Measurements from ENCODE around the gene PTGER4.

PTGER4 gene

GRCh38 chr5:40672425-40672824, 7.3 kb upstream of the PTGER4 start:
- no peak for DNase-seq

GRCh38 chr5:40674661-40675235, 5.0 kb upstream of the PTGER4 start:
- DNase-seq, result no peak

- DNase-seq, result no peak
Observed at GRCh38 chr5:40675396-40676133, 4.2 kb upstream of the PTGER4 start.

DNA sequence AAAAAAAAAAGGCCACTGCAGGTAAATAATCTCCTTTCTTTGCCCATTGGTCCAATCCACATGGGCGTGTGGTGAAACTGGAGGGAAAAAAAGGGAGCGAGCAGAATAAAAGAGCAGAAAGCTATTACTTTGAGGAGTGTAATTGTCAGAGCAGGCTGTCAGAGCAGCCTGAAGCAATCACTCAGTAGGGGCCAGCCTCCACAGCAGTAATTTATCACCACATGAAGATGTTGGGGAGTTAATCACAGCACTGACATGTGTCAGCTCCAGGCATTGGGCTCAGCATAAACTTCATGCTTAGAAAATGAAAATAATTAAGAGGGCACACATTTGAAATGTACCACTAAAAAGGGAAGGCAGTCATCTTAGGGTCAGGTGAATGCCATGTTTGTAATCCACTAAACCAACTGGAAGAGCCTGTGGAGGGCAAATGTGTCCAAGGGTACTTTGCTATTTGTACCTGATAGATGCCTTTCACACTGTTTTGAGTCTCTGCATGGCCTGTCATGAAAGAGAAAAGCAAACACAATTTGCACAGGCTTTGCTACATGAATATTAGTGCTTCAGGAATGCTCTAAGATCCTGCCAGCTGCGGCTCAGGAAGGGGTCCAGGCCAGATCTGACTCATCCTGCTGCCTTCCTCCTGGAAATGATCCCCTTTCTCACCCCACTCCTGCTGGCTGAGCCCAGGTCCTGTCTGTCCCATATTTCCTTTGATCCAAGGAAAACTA, 2.9 kb upstream of the PTGER4 start:
- peak; percentile 71 for DNase-seq

- no peak for DNase-seq
Observed at GRCh38 chr5:40677456-40677855, 2.3 kb upstream of the PTGER4 start.

- DNase-seq, result no peak
Observed at GRCh38 chr5:40678026-40678425, 1.7 kb upstream of the PTGER4 start.

DNA sequence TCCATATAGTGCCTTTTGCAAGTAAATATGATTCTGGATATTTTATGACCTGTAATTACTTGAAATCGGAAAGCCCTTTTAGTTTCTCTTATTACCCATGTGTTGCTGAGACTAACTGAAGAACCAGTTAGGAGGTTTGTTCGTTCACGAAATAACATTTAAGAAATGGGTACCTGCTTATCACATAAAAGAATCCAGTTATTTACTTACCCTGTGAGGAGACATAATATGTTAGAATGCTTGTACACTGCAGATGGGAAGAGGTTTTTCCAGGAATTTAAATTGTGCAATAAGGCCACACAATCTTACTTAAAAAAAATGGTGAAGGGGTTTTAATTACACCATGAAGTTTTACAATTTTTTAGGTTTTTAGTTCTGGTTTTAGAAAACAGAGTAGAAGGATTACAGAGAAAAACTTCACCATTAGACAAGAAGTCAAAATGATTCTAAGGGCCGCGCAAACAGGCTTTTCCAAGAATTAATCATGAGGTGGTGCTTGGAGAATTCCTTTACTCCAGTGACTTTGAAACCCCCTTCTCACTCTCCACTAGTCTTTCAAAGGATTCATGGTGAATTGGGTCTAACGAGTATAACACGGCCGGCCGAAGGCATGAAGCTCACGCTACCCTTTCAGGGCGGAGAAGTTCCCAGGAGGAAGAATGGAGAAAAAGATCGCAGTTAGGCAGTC, 1.1 kb upstream of the PTGER4 start:
- no peak for DNase-seq

DNA sequence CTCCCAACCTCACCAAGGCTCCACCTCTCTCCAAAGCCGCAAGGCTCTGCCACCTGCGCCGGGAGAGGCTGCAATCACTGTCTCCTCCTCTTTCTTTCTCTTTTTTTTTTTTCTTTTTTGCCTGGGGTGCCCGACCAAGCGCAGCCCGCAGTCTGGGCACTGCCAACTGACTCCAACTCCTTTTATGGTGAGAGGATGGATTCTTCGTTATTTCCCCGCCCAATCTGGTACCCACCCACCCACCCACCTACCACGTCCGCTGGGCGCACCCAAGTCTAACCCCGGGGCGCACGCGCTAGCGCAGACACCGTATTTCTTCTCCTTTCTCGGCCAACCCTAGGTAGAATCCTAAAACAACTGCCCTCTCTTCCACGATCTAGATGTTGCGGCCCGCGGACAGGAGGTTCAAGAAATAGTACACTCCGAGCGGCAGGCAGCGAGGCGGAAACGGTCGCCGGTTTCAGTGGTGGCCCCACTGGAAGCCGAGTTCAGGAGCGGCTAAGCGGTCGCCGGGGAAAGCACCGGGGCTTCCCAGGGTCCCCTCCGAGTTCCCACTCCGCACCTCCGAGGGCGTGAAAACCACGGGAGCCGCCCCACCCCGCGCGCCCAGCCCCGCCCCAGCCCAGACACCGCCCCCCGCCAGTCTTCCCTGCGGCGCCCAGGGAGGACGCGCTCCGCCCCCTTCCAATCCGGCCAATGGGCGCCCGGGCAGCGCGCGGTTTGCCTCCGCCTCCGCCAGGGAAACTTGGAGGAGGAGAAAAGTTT, 385 bp upstream of the PTGER4 start:
- peak; percentile 94 to 96 for DNase-seq

- DNase-seq, result no peak
Observed at GRCh38 chr5:40680741-40681362, 1.1 kb downstream of the PTGER4 start.

GRCh38 chr5:40681363-40682153, 1.8 kb downstream of the PTGER4 start:
- no peak for DNase-seq

DNA sequence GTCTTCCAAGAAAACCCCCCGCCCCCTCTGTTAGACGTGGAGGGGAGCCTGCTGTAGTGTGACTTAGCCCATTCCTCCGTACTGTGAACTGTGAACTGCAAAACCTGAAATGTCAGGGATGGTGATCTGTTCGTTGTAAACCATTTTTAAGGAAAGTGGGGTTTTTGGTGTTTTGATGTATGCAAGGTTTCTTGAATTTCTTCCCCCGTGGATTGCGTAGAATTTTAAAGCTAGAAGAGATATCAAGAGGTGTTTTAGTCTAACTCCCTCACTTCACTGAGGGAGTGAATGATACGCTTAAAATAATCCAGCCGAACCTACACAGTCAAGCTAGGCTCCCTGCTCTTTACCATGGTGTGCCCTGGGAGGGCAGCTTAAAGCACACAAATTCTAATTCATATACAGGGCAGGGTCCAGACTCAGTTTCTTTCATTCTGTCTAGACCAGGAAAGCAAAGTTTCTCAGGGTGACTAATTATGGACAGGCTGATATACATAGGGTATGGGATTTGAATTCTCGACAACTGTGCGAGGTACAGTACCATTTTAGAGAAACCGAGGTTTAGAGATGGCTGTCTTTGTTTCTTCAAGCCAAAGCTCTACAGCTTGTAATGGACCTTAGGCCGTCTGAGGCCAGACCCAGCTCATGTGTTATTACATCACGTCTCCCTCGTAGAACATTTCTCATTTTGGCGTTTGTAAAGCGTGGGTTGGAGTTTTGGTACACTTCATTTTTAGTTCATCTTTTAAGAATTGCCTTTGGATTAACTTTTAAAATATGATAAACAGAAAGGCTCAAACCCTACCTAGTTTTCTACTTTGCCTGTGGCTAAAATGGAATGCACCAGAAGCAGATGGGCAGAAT, 2.7 kb downstream of the PTGER4 start:
- no peak for DNase-seq

- DNase-seq, result no peak
Observed at GRCh38 chr5:40683305-40683704, 3.6 kb downstream of the PTGER4 start.

GRCh38 chr5:40685193-40685592, 5.5 kb downstream of the PTGER4 start:
- no peak for DNase-seq

- no peak for DNase-seq
Observed at GRCh38 chr5:40685976-40686486, 6.3 kb downstream of the PTGER4 start.

- no peak for DNase-seq
Observed at GRCh38 chr5:40687321-40687720, 7.6 kb downstream of the PTGER4 start.

GRCh38 chr5:40688127-40688761, 8.5 kb downstream of the PTGER4 start:
- peak; percentile 85 to 88 for DNase-seq

- no peak for DNase-seq
Observed at GRCh38 chr5:40688996-40689395, 9.3 kb downstream of the PTGER4 start.

GRCh38 chr5:40689438-40689837, 9.7 kb downstream of the PTGER4 start:
- peak; percentile 15 to 66 for DNase-seq

DNA sequence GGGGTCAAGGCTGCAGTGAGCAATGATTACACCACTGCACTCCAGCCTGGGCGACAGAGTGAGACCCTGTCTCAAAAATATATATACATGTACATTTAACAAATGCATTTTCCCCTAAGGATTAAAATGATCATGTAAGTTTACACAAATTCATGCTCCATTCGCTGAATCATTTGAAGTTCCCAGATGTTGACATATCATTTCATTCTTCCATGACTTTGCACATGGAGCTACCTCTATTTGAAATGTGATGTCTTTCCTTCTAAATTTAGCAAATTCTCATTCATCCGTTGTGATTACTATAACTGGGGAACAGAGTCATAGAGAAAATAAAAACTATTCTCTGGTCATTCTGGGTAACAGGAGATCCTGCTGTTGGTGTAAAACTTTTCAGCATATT, 10.6 kb downstream of the PTGER4 start:
- no peak for DNase-seq

DNA sequence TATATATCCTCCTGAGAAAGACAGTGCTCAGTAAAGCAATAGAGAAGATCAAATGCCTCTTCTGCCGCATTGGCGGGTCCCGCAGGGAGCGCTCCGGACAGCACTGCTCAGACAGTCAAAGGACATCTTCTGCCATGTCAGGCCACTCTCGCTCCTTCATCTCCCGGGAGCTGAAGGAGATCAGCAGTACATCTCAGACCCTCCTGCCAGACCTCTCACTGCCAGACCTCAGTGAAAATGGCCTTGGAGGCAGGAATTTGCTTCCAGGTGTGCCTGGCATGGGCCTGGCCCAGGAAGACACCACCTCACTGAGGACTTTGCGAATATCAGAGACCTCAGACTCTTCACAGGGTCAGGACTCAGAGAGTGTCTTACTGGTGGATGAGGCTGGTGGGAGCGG, 12.2 kb downstream of the PTGER4 start:
- no peak for DNase-seq

All from SHP77 (cell line).